Natural killer cell (primary cell): Measurements from ENCODE around the gene ZSCAN22. TPM values are rescaled to one million over a fixed set of nuclear protein-coding genes. Genes with fewer than 3 reads are reported as not detected.
A peak's percentile ranks its signal among the peaks of the same experiment; 100 is the strongest.

ENCODE experiments used
- ATAC-seq, 3 donors: fragments of 150-1000 bp in 2 of 3; fragments of 200-7000 bp in 1 of 3; cut with Tn5 transposase; 1 replicate in 1 of 3; 2 replicates in 2 of 3; pipeline ENCODE4 v1.10.0; 2021; ENCODE audit warnings: mild to moderate bottlenecking in 2 of 3, moderate library complexity in 2 of 3
- DNase-seq, 2 donors: peaks; one replicate each; pipeline versions ENCODE4 v3.0.0 to v3.0.0-alpha.2; 2013 to 2021; ENCODE audit warnings: mixed read lengths in 1 of 2
- H3K27ac ChIP-seq: one replicate; pipeline ENCODE4 v1.5.1; 2013; ENCODE audit warnings: mild to moderate bottlenecking, low read length
- H3K27me3 ChIP-seq: one replicate; pipeline ENCODE4 v1.6.1; 2013; ENCODE audit warnings: low read length; ENCODE audit not compliant: control insufficient read depth, insufficient read depth
- H3K36me3 ChIP-seq: one replicate; pipeline ENCODE4 v1.6.1; 2013; ENCODE audit warnings: low read length; ENCODE audit not compliant: control insufficient read depth, insufficient read depth
- H3K4me1 ChIP-seq: one replicate; pipeline ENCODE4 v1.6.1; 2013; ENCODE audit warnings: low read length; ENCODE audit not compliant: control insufficient read depth, insufficient read depth
- H3K4me3 ChIP-seq: one replicate; pipeline ENCODE4 v1.5.1; 2013; ENCODE audit warnings: low read length
- H3K9me3 ChIP-seq: one replicate; pipeline ENCODE4 v1.6.1; 2013; ENCODE audit warnings: low read length; ENCODE audit not compliant: control insufficient read depth, insufficient read depth
- H3K27ac Mint-ChIP-seq, 2 donors: one replicate each; pipeline ENCODE4 v1.8.0; 2022; ENCODE audit warnings: mild to moderate bottlenecking in 2 of 2, mixed read lengths in 2 of 2, moderate library complexity in 1 of 2
- H3K27me3 Mint-ChIP-seq, 2 donors: one replicate each; pipeline ENCODE4 v1.8.0; 2022; ENCODE audit warnings: low read depth in 2 of 2, mixed read lengths in 2 of 2
- H3K36me3 Mint-ChIP-seq: one replicate; pipeline ENCODE4 v1.8.0; 2022; ENCODE audit warnings: mixed read lengths
- H3K4me1 Mint-ChIP-seq, 2 donors: one replicate each; pipeline ENCODE4 v1.8.0; 2022; ENCODE audit warnings: mixed read lengths in 2 of 2
- H3K4me3 Mint-ChIP-seq: one replicate; pipeline ENCODE4 v1.8.0; 2022; ENCODE audit warnings: mild to moderate bottlenecking, moderate library complexity, mixed read lengths
- H3K9me3 Mint-ChIP-seq, 2 donors: one replicate each; pipeline ENCODE4 v1.8.0; 2022; ENCODE audit warnings: mixed read lengths in 2 of 2
- CTCF ChIP-seq: fragments of 200-600 bp; IDR thresholded peaks from one replicate; pipeline ENCODE4 v1.8.0; 2022; ENCODE audit warnings: antibody characterized with exemption
- WGBS: methylation state at CpG from one replicate; pipeline ENCODE4 v1.1.7; 2013; ENCODE audit warnings: missing lambda C conversion rate; ENCODE audit not compliant: insufficient coverage; 5-methylcytosine and 5-hydroxymethylcytosine counted together
- intact Hi-C: fragments of 100-400 bp; cut with micrococcal nuclease; formaldehyde crosslinking; loops from one replicate; pipeline ENCODE4 v1.14.2; 2022
- total RNA-seq, 4 donors: library from RNA; stranded (reverse); fragments of 120-200 nt in 1 of 4; gene quantifications; one replicate each; pipeline versions ENCODE4 v1.2.3 to v1.2.4, GENCODE V29; 2013 to 2022

The ZSCAN22 gene
- total RNA-seq, result 1 to 10 TPM; 2.9 to 4.8 (median 3.2) TPM
- 3.2 TPM for total RNA-seq (2013)

GRCh38 chr19:58326914-58327726 lies at the start of gene ZSCAN22:
ZSCAN22 (plus strand) TSS chr19:58326994; CDS start chr19:58334803, 7,809 bp downstream.
- DNase-seq (peak; percentile 87 to 93), ATAC-seq (peak; percentile 71 to 87 (median 74))
- Histone ChIP-seq H3K4me3 (peak within 1 kb of the TSS; percentile 61), H3K9me3 (no peaks in the 10 kb centered on the region), H3K27ac (peak within 1 kb of the TSS; percentile 96), H3K4me1 (peaks cover 29% of the 10 kb centered on the region), H3K27me3 (no peaks in the 10 kb centered on the region), H3K36me3 (no peaks in the 10 kb centered on the region)
- WGBS, result under 1% methylated on average over 62 of the region's 62 CpGs
- Mint-ChIP-seq H3K27me3 (no peaks in the 10 kb centered on the region), H3K9me3 (no peaks in the 10 kb centered on the region), H3K4me1 (no peaks in the 10 kb centered on the region), H3K4me3 (no peak within 1 kb of the TSS), H3K27ac (no peak within 1 kb of the TSS), H3K36me3 (no peaks in the 10 kb centered on the region)
- intact Hi-C loops, result loop anchor here (1.0 to 10.0 kb wide), 6 partner anchors 22 to 1922 kb away; partner anchors contain the start of genes ERVK3-1, ZNF497, ZNF583 and ZNF8
- TF ChIP-seq CTCF, result no peak

- Mint-ChIP-seq H3K36me3 (peaks cover 6% of the 10 kb centered on the region), H3K27ac (no peak overlapping the region), H3K4me1 (peaks cover 30 to 40% of the 10 kb centered on the region in 2 donors), H3K9me3 (no peaks in the 10 kb centered on the region), H3K4me3 (peak overlapping the region; percentile 56), H3K27me3 (no peaks in the 10 kb centered on the region)
- no peak overlapping the region for H3K4me3 ChIP-seq
- H3K36me3 ChIP-seq, result peaks cover 9% of the 10 kb centered on the region
- no peak overlapping the region for H3K27ac ChIP-seq
- H3K4me1 ChIP-seq, result peaks cover 13% of the 10 kb centered on the region
- DNase-seq (no peak), ATAC-seq (no peak)
- no peak for TF ChIP-seq CTCF
- H3K9me3 ChIP-seq, result peaks cover 23% of the 10 kb centered on the region
- WGBS, result 96% methylated on average over 7 of the region's 7 CpGs
- intact Hi-C loops, result no loop called here
- no peaks in the 10 kb centered on the region for H3K27me3 ChIP-seq
These were observed 49.6 kb upstream of the ZSCAN22 start for GRCh38 chr19:58277197-58277596.

- Histone ChIP-seq H3K9me3 (peaks cover 18% of the 10 kb centered on the region), H3K4me3 (peak overlapping the region; percentile 94), H3K36me3 (peaks cover 9% of the 10 kb centered on the region), H3K27me3 (no peaks in the 10 kb centered on the region), H3K27ac (peak overlapping the region; percentile 79), H3K4me1 (peaks cover 13% of the 10 kb centered on the region)
- Mint-ChIP-seq H3K27me3 (no peaks in the 10 kb centered on the region), H3K4me3 (peak overlapping the region; percentile 96), H3K27ac (peak overlapping the region; percentile 94 to 99), H3K4me1 (peaks cover 30 to 40% of the 10 kb centered on the region in 2 donors), H3K9me3 (no peaks in the 10 kb centered on the region), H3K36me3 (peaks cover 6% of the 10 kb centered on the region)
- intact Hi-C loops, result loop anchor here (1.0 to 2.0 kb wide), 3 partner anchors 27 to 95 kb away; partner anchors contain the start of genes ERVK3-1 and ZNF274
- peak in 1 of 3 donors; percentile 1 for ATAC-seq
- WGBS, result 43% methylated on average over 25 of the region's 25 CpGs
- no peak for TF ChIP-seq CTCF
- DNase-seq, result no peak
These were observed 48.9 kb upstream of the ZSCAN22 start for GRCh38 chr19:58277748-58278540.
